NT2/D1 (cell line): ENCODE results near the gene TCAP.

Source experiments
- DNase-seq: peaks from one replicate; pipeline ENCODE4 v3.0.0-alpha.2; 2011; ENCODE audit warnings: low read depth, low spot score
- H3K27me3 ChIP-seq: 2 replicates; pipeline ENCODE4 v1.6.0; 2011; ENCODE audit warnings: mild to moderate bottlenecking; ENCODE audit not compliant: insufficient read length, insufficient read depth
- H3K36me3 ChIP-seq: 2 replicates; pipeline ENCODE4 v1.6.1; 2011; ENCODE audit warnings: mild to moderate bottlenecking, low read length, mixed read lengths; ENCODE audit not compliant: insufficient read depth, insufficient read length
- H3K4me1 ChIP-seq: 2 replicates; pipeline ENCODE4 v1.5.1; 2011; ENCODE audit not compliant: insufficient read depth, insufficient read length
- H3K4me3 ChIP-seq: 2 replicates; pipeline ENCODE4 v1.5.1; 2011; ENCODE audit warnings: low read depth; ENCODE audit not compliant: insufficient read length
- H3K9ac ChIP-seq: 2 replicates; pipeline ENCODE4 v1.6.0; 2011; ENCODE audit warnings: low read depth; ENCODE audit not compliant: insufficient read length
- H3K9me3 ChIP-seq: 2 replicates; pipeline ENCODE4 v1.5.1; 2011; ENCODE audit warnings: mild to moderate bottlenecking, low read length; ENCODE audit not compliant: insufficient read depth
- SUZ12 ChIP-seq: IDR thresholded peaks from 2 replicates; pipeline ENCODE4 v1.6.1; 2011; ENCODE audit not compliant: insufficient read length, insufficient read depth; ENCODE audit errors: extremely low read depth
- YY1 ChIP-seq: IDR thresholded peaks from 2 replicates; pipeline ENCODE4 v1.6.1; 2011; ENCODE audit not compliant: insufficient read length, insufficient read depth
- ZNF274 ChIP-seq: IDR thresholded peaks from 2 replicates; pipeline ENCODE4 v1.6.1; 2011; ENCODE audit warnings: mild to moderate bottlenecking, low read depth, low read length

The TCAP gene

DNA sequence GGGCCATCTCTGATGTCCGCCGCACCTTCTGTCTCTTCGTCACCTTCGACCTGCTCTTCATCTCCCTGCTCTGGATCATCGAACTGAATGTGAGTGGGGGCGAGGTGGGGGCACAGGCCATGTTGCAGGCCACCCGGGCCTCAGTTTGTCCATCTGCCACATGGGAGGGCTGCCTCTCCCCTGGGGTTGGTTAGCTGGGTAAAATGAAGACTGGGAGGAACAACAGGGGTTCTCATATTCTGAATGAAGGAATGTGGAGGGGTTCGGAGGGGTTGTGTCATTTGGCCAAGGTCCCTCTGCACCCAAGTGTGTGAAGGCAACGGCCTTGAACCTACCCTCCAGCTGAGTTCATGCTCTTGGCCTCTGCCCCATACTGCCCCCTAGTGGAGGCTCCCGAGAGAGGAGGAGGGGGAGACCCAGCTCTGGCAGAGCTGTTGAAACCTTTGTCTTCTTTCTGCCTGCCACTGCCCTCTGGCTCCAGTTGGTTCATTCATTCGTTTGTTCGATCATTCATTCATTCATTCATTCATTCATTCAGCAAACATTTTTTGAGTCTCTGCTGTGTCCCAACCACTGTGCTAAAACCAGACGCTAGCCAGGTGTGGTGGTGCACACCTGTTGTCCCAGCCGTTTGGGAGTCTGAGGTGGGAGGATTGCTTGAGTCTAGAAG lies 11.4 kb upstream of the TCAP start:
- DNase-seq: no peak

DNA sequence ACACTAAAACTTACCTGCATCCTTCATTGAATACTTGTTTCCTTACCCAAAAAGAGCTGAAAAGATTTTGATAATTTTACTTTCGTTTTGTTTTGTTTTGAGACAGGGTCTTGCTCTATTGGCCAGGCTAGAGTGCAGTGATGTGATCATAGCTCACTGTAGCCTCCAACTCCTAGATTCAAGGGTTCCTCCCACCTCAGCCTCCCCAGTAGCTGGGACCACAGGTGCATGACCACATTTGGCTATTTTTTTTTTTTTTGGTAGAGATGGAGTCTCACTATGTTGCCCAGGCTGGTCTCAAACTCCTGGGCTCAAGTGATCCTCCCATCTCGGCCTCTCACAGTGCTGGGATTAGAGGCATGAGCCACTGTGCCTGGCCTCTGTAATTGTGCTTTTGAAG lies 10.0 kb upstream of the TCAP start:
- Histone ChIP-seq H3K9ac (no peak overlapping the region), H3K36me3 (peaks cover 39% of the 10 kb centered on the region), H3K27me3 (no peaks in the 10 kb centered on the region), H3K4me3 (no peak overlapping the region), H3K4me1 (peaks cover 30% of the 10 kb centered on the region), H3K9me3 (no peaks in the 10 kb centered on the region)
- TF ChIP-seq SUZ12 (no peak), ZNF274 (no peak), YY1 (no peak)
- no peak for DNase-seq

More for the DNA sequence above, 11.4 kb upstream of the TCAP start:
- TF ChIP-seq ZNF274: no peak
- no peak for TF ChIP-seq SUZ12
- TF ChIP-seq YY1: no peak
- Histone ChIP-seq H3K4me3 (no peak overlapping the region), H3K4me1 (peaks cover 28% of the 10 kb centered on the region), H3K9ac (peak overlapping the region; percentile 52), H3K27me3 (no peaks in the 10 kb centered on the region), H3K9me3 (no peaks in the 10 kb centered on the region), H3K36me3 (peaks cover 31% of the 10 kb centered on the region)

DNA sequence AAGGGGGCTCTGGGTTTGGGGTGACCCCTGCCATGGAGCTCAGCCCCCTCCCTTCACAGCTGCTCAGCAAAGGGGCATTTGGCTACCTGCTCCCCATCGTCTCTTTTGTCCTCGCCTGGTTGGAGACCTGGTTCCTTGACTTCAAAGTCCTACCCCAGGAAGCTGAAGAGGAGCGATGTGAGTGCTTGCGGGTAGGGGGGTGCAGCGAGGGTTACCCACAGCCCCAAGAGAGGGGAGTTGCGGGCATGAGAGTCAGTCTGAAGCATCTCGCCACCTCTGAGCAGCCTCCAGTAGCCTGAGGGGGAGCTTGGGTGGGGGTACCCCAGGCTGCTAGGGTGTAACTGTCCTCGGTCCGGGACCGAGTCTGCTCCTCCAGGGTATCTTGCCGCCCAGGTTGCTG lies 6.8 kb upstream of the TCAP start:
- Histone ChIP-seq H3K27me3 (no peaks in the 10 kb centered on the region), H3K36me3 (peaks cover 66% of the 10 kb centered on the region), H3K4me1 (peaks cover 24% of the 10 kb centered on the region), H3K4me3 (no peak overlapping the region), H3K9ac (no peak overlapping the region), H3K9me3 (no peaks in the 10 kb centered on the region)
- TF ChIP-seq SUZ12: no peak
- TF ChIP-seq YY1: no peak
- TF ChIP-seq ZNF274: no peak
- no peak for DNase-seq

DNA sequence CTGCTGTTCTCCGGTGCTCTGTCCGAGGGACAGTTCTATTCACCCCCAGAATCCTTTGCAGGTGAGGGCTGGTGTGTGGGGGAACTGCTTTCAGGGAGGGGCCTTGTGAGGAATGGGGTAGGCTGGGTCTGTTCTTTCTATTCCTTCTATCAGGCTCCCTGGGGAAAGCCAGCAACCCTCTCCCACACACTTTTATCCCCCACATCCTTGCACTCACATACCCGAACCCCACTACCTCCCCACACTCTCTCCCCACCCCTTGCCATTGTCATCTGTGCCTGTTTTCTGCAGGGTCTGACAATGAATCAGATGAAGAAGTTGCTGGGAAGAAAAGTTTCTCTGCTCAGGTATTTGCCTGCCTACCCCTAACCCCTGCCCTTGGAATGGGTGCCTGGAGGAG lies 6.4 kb upstream of the TCAP start:
- Histone ChIP-seq H3K9ac (no peak overlapping the region), H3K27me3 (no peaks in the 10 kb centered on the region), H3K36me3 (peaks cover 66% of the 10 kb centered on the region), H3K9me3 (no peaks in the 10 kb centered on the region), H3K4me3 (no peak overlapping the region), H3K4me1 (peaks cover 20% of the 10 kb centered on the region)
- TF ChIP-seq ZNF274 (no peak), SUZ12 (no peak), YY1 (no peak)
- DNase-seq: no peak

DNA sequence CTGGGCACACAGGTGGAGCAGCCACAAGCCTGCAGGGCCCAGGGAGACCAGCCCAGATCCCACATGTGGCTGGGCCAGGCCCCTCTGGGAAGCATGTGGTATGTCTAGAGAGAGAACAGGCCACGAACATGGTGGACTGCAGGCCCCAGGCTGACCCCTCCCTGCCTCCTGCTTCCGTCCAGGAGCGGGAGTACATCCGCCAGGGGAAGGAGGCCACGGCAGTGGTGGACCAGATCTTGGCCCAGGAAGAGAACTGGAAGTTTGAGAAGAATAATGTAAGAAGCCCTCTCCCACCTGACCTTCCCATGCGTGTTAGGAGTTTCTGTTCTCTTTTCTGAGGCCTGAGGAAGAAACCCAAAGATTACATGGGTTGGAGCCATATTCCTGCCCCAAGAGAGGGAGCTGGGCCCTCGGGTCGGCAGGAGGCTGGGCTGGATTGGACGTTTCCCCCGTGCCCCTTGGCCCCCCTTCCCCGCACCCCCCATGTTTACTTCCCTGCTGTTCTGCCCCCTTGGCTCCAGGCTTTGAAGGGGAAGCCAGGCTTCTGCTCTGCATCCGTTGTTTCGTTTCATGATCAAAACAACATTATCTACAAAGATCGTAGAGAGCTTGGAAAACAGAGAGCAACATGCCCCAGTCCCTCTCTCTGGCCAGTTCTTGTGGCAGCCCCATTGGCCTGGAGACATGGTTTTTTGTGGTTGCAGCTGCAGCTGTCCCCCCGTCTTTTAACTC lies 5.7 kb upstream of the TCAP start:
- Histone ChIP-seq H3K9ac (no peak overlapping the region), H3K4me3 (no peak overlapping the region), H3K27me3 (no peaks in the 10 kb centered on the region), H3K9me3 (no peaks in the 10 kb centered on the region), H3K4me1 (peaks cover 25% of the 10 kb centered on the region), H3K36me3 (peaks cover 65% of the 10 kb centered on the region)
- TF ChIP-seq YY1 (no peak), ZNF274 (no peak), SUZ12 (no peak)
- no peak for DNase-seq

DNA sequence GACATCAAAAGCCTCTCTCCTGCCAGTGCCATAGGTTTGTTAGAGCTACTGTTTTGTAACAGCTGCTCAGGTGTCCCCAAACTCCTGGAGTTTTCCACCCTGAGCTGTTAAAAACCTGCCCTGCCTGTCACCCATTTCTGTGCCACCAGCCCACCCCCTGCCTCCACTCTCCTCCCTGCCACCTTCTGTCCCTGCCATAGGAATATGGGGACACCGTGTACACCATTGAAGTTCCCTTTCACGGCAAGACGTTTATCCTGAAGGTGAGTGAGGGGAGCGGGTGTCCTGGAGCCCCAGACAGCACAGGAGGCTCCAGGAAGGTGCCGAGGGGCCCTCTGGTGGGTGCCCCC lies 5.2 kb upstream of the TCAP start:
- Histone ChIP-seq H3K9ac (no peak overlapping the region), H3K4me1 (peaks cover 31% of the 10 kb centered on the region), H3K9me3 (no peaks in the 10 kb centered on the region), H3K36me3 (peaks cover 60% of the 10 kb centered on the region), H3K27me3 (no peaks in the 10 kb centered on the region), H3K4me3 (no peak overlapping the region)
- no peak for DNase-seq
- TF ChIP-seq ZNF274 (no peak), SUZ12 (no peak), YY1 (no peak)
